ENCODE measurements around the gene SLC5A6. TPM values are rescaled to one million over a fixed set of nuclear protein-coding genes. Genes with fewer than 3 reads are reported as not detected.

The SLC5A6 gene
- total RNA-seq, 1 experiment from 2014 or later = 122 TPM

DNA sequence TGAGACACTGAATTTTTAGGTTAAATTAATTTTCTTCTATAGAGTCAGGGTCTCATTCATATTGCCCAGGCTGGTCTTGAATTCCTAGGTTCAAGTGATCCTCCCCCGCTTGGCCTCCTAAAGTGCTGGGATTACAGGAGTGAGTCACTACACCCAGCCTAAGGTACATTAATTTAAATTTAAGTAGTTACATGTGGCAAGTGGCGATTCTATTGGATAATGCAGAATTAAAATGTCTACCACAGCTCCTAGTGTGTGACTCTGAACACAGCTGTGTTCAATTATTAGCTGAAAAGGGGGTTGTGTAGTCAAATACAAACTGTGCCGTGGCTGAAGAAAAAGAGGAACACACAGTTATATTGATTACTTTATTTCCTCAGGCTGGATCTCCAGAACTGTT lies 2.9 kb upstream of the SLC5A6 start:
- DNase-seq = no peak
- no peak overlapping the region for H3T11ph ChIP-seq (ENCODE audit: low read length)
- H3K18ac ChIP-seq (ENCODE audit: insufficient read length, low read depth, low read length) = no peak overlapping the region
- H3K23me2 ChIP-seq (ENCODE audit: insufficient read length, low read depth, low read length, poor library complexity, severe bottlenecking) = peaks cover 19% of the 10 kb centered on the region
- no peak overlapping the region for H4K5ac ChIP-seq (ENCODE audit: insufficient read length, low read depth, low read length)
- no peak overlapping the region for H2AK5ac ChIP-seq (ENCODE audit: insufficient read length, low read length)
- no peaks in the 10 kb centered on the region for H4K20me1 ChIP-seq (ENCODE audit: control insufficient read depth, insufficient read depth, insufficient read length)
- H3K23ac ChIP-seq (ENCODE audit: insufficient read length, low read depth, low read length) = no peak overlapping the region
- no peaks in the 10 kb centered on the region for H3K9me3 ChIP-seq (ENCODE audit: control insufficient read depth, low read depth, low read length)
- Mint-ChIP-seq H3K4me1 (peaks cover 31 to 38% of the 10 kb centered on the region in 2 experiments), H3K36me3 (ENCODE audit: insufficient read depth in 1 of 3, low read depth in 3 of 3) (peaks cover 26 to 47% (median 46%) of the 10 kb centered on the region in 3 experiments), H3K9me3 (peaks cover 0 to 1% of the 10 kb centered on the region in 2 experiments; a peak in 1 of 5 replicates), H3K4me3 (no peak overlapping the region), H3K27ac (no peak overlapping the region; a peak in 1 of 7 replicates), H3K27me3 (ENCODE audit: low read depth) (no peaks in the 10 kb centered on the region)
- peaks cover 4% of the 10 kb centered on the region; the same call in 1 of the 2 replicates for H3K4me1 ChIP-seq (ENCODE audit: insufficient read depth, low read length)
- TF ChIP-seq, protein P1, sequence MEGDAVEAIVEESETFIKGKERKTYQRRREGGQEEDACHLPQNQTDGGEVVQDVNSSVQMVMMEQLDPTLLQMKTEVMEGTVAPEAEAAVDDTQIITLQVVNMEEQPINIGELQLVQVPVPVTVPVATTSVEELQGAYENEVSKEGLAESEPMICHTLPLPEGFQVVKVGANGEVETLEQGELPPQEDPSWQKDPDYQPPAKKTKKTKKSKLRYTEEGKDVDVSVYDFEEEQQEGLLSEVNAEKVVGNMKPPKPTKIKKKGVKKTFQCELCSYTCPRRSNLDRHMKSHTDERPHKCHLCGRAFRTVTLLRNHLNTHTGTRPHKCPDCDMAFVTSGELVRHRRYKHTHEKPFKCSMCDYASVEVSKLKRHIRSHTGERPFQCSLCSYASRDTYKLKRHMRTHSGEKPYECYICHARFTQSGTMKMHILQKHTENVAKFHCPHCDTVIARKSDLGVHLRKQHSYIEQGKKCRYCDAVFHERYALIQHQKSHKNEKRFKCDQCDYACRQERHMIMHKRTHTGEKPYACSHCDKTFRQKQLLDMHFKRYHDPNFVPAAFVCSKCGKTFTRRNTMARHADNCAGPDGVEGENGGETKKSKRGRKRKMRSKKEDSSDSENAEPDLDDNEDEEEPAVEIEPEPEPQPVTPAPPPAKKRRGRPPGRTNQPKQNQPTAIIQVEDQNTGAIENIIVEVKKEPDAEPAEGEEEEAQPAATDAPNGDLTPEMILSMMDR (conservative IDR thresholded peaks at IDR 0.05) = no peak
- H2BK5ac ChIP-seq (ENCODE audit: insufficient read length, low read length) = no peak overlapping the region
- no peak overlapping the region for H3K27ac ChIP-seq (ENCODE audit: insufficient read length, low read depth, low read length)
- peaks cover 10% of the 10 kb centered on the region; the same call in 1 of the 2 replicates for H3K79me2 ChIP-seq (ENCODE audit: insufficient read depth, low read length)
- H3K14ac ChIP-seq (ENCODE audit: insufficient read depth, low read length) = no peak overlapping the region
- no peak overlapping the region for H2BK12ac ChIP-seq (ENCODE audit: insufficient read length, low read depth, low read length)
- no peak overlapping the region for H3K4me2 ChIP-seq (ENCODE audit: insufficient read depth, insufficient read length, low read length)
- H4K91ac ChIP-seq (ENCODE audit: insufficient read length, low read depth, low read length) = no peak overlapping the region
- no peak overlapping the region for H2BK15ac ChIP-seq (ENCODE audit: low read depth, low read length)
- no peak overlapping the region for H2BK20ac ChIP-seq (ENCODE audit: low read depth, low read length, poor library complexity, severe bottlenecking)
- no peaks in the 10 kb centered on the region for H3K79me1 ChIP-seq (ENCODE audit: insufficient read depth, low read depth, low read length, poor library complexity, severe bottlenecking)
- H3K9ac ChIP-seq (ENCODE audit: extremely low read depth, insufficient read length, low read length) = no peak overlapping the region
- H2BK120ac ChIP-seq (ENCODE audit: low read depth, low read length, poor library complexity, severe bottlenecking) = no peak overlapping the region
- H4K8ac ChIP-seq (replicated peaks; ENCODE audit: insufficient read length, low read depth, low read length) = no peak overlapping the region
- H3K56ac ChIP-seq (ENCODE audit: insufficient read length, low read depth, low read length) = no peak overlapping the region
- no peak overlapping the region for H2AFZ ChIP-seq (ENCODE audit: low read length)
- WGBS (ENCODE audit: extremely low coverage, insufficient read length, low lambda C conversion rate) = no CpG with 5 or more reads among the region's 3 CpGs
- H3K27me3 ChIP-seq (ENCODE audit: insufficient read depth, low read length) = no peaks in the 10 kb centered on the region
- H3K4ac ChIP-seq (ENCODE audit: low read depth, low read length) = no peak overlapping the region
